GM12874 (cell line): Measurements from ENCODE around the gene EEF1E1.

Source experiments
- CTCF ChIP-seq: IDR thresholded peaks from 2 replicates; pipeline ENCODE4 v1.5.1; 2011; ENCODE audit warnings: low read depth, mild to moderate bottlenecking, control low read depth, low read length, moderate library complexity; ENCODE audit not compliant: insufficient read depth

The EEF1E1 gene

GRCh38 chr6:8080362-8081151 is 21.8 kb downstream of the EEF1E1 start:
- TF ChIP-seq CTCF, result no peak

- TF ChIP-seq CTCF, result no peak
Measured at GRCh38 chr6:8079126-8079525, 23.2 kb downstream of the EEF1E1 start.

GRCh38 chr6:8077991-8078390 is 24.4 kb downstream of the EEF1E1 start:
- TF ChIP-seq CTCF, result no peak

DNA sequence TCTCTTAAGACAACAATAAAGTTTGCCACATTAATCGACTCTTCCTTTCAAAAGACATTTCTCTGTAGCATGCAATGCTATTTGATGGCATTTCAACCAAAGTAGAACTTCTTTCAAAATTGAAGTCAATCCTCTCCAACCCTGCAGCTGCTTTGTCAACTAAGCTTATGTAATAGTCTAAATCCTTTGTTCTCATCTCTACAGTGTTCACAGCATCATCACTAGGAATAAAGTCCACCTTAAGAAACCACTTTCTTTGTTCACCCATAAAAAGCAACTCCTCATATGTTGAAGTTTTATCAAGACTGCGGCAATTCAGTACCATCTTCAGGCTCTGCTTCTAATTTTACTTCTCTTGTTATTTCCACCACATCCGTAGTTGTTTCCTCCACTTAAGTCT is 26.6 kb downstream of the EEF1E1 start:
- no peak for TF ChIP-seq CTCF

DNA sequence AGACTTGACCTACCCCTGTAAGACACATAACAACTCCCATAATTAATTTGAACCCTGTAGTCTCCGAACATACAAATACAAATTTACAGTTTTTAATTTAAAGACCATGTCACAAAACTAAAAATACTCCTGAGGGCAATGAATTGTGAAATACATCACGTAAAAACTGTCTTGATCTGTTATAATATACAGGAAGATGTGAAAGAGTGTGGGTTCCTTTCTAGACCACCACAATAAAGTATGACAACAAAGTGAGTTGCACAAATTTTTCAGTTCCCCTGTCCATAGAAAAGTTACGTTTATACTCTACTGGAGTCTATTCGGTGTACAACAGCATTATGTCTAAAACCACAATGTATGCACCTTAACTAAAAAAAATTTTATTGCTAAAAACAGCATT is 27.2 kb downstream of the EEF1E1 start:
- no peak for TF ChIP-seq CTCF

GRCh38 chr6:8074213-8074612 is 28.1 kb downstream of the EEF1E1 start:
- no peak for TF ChIP-seq CTCF

- no peak for TF ChIP-seq CTCF
Measured at GRCh38 chr6:8073758-8074157, 28.6 kb downstream of the EEF1E1 start.
